T1000 (cell line): ENCODE measurements around the gene TAF1.
A peak's percentile ranks its signal among the peaks of the same experiment; 100 is the strongest.
"Not testable (repeated sequence)": the region's sequence is repeated elsewhere in the genome, so short reads cannot be mapped to it uniquely, and the experiment has no call there.

ENCODE experiments used
- DNase-seq: peaks from one replicate; lab custom pipeline; 2025; ENCODE audit warnings: mixed read lengths; lab: John Stamatoyannopoulos, UW

Gene TAF1

GRCh38 chrX:71365875-71366673 is at the start of gene TAF1:
TAF1 (plus strand) TSS chrX:71366357; CDS start chrX:71366375, 18 bp downstream.
- DNase-seq, result peak; percentile 89

DNA sequence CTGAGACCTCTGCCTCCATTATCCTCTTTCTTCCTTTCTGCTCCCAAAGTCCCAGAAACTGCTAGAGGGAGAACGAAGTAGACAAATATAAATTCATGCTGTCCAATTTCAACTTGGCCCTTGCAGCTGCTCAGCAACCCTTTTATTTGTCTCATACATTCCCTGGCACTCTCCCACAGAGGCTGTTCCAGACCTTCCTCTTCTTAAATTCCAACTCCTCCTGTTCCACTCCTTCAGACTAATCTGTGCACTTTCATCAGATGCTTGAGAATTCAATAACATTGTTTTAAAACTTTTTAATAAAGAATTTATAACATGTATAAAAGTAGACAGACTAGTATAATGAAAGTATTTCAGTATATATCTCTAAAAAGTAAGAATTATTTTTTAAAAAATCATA is 49.2 kb upstream of the TAF1 start:
- not testable (repeated sequence) for DNase-seq

GRCh38 chrX:71320126-71320525 is 46.0 kb upstream of the TAF1 start:
- no peak for DNase-seq

GRCh38 chrX:71321731-71322130 is 44.4 kb upstream of the TAF1 start:
- no peak for DNase-seq

DNA sequence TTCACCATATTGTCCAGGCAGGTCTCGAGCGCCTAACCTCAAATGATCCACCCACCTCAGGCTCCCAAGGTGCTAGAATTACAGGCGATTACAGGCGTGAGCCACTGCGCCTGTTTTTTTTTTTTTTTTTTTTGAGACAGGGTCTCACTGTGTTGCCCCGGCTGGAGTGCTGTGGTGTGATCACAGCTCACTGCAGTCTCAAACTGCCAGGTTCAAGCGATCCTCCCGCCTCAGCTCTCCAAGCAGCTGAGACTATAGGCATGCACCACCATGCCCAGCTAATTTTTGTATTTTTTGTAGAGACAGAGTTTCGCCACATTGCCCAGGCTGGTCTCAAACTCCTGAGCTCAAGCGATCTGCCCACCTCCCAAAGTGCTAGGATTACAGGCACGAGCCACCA is 41.7 kb upstream of the TAF1 start:
- not testable (repeated sequence) for DNase-seq

DNA sequence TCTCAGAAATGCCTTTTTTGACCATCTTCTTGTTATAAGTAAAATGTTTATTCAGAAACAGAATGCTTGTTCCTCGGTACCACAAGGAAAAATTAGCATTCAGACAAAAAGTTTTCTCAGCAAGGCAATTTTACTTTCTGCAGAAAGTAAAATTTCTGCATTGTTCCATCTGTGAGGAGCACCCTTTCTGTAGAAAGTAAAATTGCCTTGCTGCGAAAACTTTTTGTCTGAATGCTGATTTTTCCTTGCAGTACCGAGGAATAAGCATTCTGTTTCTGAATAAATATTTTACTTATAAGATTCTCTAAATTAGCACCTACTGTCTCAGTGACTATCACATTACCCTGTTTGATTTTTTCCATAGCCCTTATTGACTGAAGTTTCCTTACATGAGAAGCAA is 39.8 kb upstream of the TAF1 start:
- DNase-seq, result no peak

DNA sequence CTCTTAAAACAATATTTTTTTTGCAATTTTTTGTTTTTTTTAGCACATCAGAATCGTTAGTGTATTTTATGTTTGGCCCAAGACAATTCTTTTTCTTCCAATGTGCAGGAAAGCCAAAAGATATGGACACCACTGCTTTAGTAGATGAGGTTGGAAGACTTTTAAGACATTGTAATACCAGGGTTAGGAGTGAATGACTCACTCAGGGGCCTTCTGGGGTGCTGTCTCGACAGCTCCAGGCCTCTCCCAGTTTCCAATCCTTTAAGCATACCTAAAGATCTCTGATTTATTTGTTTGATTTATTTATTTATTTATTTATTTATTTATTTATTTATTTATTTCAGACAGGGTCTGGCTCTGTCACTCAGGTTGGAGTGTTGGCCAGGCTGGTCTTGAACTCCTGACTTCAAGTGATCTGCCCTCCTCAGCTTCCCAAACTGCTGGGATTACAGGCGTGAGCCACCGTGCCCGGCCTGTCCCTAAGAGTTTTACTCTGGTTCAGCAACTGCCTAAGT is 16.9 kb upstream of the TAF1 start:
- not testable (repeated sequence) for DNase-seq

DNA sequence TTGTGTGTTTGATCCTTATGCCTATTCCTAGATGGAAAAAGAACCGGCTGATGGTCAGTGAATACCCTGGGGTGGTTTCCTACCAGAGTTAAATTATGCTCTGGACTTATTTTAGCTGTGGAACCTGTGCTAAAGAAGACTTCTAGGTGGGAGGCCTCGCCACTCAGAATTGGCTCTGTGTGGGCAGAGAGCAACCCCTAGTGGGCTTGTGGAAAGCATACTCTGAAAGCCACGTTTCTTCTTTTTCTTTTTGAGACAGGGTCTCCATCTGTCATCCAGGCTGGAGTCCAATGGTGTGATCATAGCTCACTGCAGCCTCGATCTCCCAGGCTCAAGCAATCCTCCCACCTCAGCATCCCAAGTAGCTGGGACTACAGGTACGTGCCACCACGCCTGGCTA is 16.3 kb upstream of the TAF1 start:
- DNase-seq, result not testable (repeated sequence)

DNA sequence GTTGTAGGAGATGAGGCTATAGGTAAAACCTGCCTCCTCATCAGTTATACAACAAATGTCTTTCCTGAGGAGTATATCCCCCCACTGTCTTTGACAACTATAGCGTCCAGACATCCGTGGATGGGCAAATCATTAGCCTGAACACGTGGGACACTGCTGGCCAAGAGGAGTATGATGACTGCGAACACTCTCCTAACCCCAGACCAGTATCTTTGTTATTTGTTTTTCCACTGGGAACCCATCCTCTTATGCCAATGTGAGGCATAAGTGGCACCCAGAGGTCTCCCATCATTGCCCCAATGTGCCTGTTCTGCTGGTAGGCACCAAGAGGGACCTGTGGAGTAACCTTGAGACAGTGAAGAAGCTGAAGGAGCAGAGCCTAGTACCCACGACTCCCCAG is 13.7 kb upstream of the TAF1 start:
- DNase-seq, result not testable (repeated sequence)

DNA sequence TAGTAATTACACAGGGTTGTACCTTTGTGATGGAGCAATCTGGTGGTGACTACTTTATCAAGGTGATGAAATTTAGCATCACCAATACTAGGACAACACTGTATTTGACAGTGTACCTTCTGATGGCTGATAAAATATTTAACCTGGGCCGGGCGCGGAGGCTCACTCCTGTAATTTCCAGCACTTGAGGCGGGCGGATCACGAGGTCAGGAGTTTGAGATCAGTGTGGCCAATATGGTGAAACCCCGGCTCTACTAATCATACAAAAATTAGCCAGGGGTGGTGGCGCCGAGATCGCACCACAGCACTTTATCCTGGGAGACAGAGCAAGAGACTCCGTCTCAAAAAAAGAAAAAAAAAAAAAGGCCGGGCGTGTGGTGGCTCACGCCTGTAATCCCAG is 1.9 kb upstream of the TAF1 start:
- DNase-seq, result no peak

DNA sequence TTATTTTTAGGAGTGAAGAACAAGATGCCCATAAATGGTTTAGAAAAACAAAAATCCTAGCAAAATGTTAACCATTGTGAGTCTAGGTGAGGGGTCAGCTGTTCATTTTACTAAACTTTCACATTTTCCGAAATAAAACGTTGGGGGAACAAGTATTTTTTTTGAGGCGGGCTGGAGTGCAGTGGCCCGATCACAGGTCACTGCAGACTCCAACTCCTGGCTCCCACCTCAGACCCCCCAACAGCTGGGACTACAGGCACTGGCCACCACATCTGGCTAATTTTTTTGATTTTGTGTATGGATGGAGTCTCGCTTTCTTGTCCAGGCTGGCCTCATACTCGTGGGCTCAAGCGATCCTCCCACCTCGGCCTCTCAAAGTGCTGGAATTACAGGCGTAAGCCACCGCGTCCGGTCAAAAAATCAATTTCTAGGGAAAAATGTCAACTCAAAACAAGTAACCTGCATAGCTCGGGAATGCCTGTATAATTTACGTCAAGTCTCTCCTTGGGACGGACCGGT is 742 bp upstream of the TAF1 start:
- no peak for DNase-seq

DNA sequence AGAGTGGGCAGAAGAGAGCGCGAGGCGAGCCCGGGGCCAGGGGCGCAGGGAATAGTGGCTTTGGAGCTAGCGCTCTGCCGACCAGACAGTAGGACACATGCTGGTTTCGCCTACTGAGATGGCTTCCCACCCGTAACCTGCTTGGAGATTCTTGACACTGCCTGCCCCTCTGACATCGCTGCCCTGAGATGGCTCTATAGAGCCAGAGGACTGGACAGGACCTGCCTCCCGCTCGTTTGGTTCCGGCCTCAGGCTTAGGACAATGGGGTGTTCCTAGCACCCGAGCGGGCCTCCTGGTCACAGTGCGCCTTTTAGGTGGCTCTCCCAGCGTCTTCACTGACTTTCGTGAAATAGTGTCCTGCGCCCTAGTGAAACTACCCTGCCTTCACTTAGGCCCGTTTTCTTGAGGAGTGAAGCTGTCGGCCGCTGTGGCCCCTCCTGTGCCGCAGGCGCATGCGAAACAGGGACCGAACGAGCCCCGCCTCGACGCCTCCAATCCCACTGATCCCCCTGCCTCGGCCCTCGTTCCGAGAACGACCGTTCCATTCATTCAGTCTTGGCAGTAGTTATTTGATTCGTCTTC is 608 bp downstream of the TAF1 start:
- no peak for DNase-seq

DNA sequence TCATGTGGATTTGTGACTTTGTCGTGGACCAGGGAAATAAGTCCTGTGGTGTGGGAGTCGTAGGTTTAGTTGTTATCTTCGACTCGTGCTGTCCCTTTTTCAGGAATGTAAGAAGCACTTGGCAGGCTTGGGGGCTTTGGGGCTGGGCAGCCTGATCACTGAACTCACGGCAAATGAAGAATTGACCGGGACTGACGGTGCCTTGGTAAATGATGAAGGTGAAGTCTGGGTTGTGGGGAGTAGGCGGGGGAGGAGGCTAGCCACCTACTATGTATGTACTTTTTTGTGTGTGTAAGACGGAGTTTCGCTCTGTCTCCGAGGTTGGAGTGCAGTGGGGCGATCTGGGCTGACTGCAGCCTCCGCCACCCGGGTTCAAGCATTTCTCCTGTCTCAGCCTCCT is 1.2 kb downstream of the TAF1 start:
- DNase-seq, result no peak

DNA sequence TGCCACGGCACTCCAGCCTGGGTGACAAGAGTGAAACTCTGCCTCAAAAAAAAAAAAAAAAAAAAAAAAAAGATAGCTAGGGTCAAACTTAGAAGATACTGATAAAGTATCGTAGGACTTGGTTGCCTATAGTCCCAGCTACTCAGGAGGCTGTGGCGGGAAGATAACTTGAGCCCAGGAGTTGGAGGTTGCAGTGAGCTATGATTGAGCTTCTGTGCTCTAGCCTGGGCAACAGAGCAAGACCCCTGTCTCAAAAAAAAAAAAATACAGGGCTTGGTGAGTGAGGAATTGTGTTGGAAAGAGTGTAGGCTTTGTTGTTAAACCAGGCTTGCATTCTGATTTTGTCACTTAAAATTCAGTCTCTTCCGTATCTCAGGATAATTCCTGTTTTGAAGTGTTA is 6.2 kb downstream of the TAF1 start:
- DNase-seq, result no peak

- no peak for DNase-seq
These were observed 12.6 kb downstream of the TAF1 start for GRCh38 chrX:71378732-71379131.

GRCh38 chrX:71391725-71392124 is 25.6 kb downstream of the TAF1 start:
- not testable (repeated sequence) for DNase-seq

DNA sequence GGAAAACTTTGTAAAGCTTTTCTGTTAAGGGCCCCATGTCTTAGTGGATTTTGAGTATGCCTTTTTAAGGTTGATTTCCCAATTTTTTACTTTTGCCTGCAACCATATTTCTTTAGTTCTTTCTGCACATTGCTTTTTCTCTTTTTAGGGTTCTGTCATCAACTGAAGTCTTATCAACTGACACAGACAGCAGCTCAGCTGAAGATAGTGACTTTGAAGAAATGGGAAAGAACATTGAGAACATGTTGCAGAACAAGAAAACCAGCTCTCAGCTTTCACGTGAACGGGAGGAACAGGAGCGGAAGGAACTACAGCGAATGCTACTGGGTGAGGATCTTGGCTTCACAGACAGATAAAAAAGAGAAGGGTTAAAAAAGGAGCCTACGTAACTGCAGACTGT is 27.8 kb downstream of the TAF1 start:
- DNase-seq, result no peak

- DNase-seq, result no peak
These were observed 30.4 kb downstream of the TAF1 start for GRCh38 chrX:71396576-71396975.

DNA sequence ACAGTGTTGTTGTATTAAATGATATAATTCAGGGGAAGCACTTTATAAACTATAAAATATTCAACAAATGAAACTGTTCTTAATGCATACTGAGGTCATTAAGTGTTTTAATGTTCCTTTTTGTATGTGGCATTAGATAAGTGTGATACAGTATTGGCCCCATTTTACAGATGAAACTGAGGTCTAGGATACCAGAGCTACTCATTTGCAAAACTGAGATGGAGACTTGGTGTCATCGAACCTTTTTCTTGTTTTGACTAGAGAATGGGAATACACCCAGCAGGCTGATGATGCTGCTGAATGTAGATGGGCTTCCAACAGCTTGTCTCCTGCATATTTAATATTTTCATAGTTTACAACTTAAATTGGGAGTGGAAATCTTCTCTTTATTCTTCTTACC is 34.6 kb downstream of the TAF1 start:
- DNase-seq, result no peak

GRCh38 chrX:71416260-71416659 is 50.1 kb downstream of the TAF1 start:
- DNase-seq, result not testable (repeated sequence)

DNA sequence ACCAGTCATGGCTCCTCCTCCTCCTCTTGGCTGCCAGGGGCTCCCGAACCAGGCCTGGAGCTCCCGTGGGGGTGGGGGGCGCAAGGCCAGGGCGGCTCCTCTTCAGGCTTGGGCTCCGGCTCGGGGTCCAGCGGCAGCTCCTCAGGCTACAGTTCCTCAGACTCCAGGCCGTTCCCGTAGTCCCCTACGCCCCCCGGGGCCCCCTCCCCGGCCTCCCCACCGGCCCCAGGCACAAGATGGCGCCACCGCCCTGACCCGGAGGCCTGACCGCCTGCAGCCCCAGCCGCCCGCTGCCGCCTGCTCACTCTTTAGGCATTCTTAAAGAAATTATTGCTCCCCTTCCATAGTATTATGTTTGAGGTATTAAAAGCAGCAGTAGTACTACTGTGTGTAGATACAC is 54.5 kb downstream of the TAF1 start:
- DNase-seq, result no peak

GRCh38 chrX:71432733-71433132 is 66.6 kb downstream of the TAF1 start:
- DNase-seq, result no peak

DNA sequence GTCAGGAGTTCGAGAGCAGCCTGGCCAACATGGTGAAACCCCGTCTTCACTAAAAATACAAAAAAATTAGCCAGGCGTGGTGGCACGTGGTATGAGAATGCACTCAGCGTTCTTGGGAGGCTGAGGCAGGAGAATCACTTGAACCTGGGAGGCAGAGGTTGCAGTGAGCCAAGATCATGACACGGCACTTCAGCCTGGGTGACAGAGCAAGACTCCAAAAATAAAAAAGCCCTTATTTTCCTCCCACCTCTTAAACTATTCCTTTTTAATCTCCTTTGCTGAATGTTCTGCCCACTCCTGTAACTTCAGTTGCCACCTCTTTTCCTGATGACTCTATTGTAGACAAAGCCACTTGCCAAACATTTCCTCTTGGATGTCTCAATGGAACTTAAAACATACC is 72.6 kb downstream of the TAF1 start:
- DNase-seq, result no peak
